B cell (primary cell): ENCODE results near the gene CXCL13. TPM values are rescaled to one million over a fixed set of nuclear protein-coding genes. Genes with fewer than 3 reads are reported as not detected.

ENCODE experiments used
- ATAC-seq: fragments of 200-7000 bp; cut with Tn5 transposase; one replicate; pipeline ENCODE4 v1.10.0; 2021; ENCODE audit warnings: low read depth, mild to moderate bottlenecking, moderate number of reproducible peaks, moderate library complexity
- CTCF ChIA-PET: fragments of 350-600 bp; sonication (Branson Sonifier 250); formaldehyde crosslinking; loops from one replicate; lab custom pipeline; 2021; ENCODE audit warnings: antibody characterized with exemption, inconsistent platforms; lab: Charles Lee
- POLR2A ChIA-PET: fragments of 350-600 bp; sonication (Branson Sonifier 250); formaldehyde crosslinking; loops from one replicate; lab custom pipeline; 2021; ENCODE audit warnings: antibody characterized with exemption; lab: Charles Lee
- DNase-seq: peaks from one replicate; pipeline ENCODE4 v3.0.0; 2013
- H2AFZ ChIP-seq: 2 replicates; pipeline ENCODE4 v1.6.1; 2012; ENCODE audit warnings: mild to moderate bottlenecking, low read depth, low read length; ENCODE audit not compliant: insufficient read depth, poor library complexity, severe bottlenecking
- H3K27ac ChIP-seq, 2 donors: 1 replicate in 1 of 2; 2 replicates in 1 of 2; pipeline ENCODE4 v1.5.1; 2012 to 2013; ENCODE audit warnings: low read length in 2 of 2, mild to moderate bottlenecking in 2 of 2, moderate library complexity in 1 of 2
- H3K27me3 ChIP-seq, 4 experiments: fragments of 200-600 bp in 1 of 4; sonication (generic) in 1 of 4; replicated peaks in 1 of 4; 1 replicate in 2 of 4; 2 replicates in 2 of 4; pipeline versions ENCODE4 v1.6.1 to v1.7.0; 2013 to 2016; ENCODE audit warnings: low read length in 3 of 4, mild to moderate bottlenecking in 2 of 4, mixed read lengths in 1 of 4, moderate library complexity in 1 of 4; ENCODE audit not compliant: insufficient read depth in 4 of 4, control insufficient read depth in 3 of 4; ENCODE audit errors: control extremely low read depth in 1 of 4
- H3K36me3 ChIP-seq, 2 experiments: replicated peaks in 1 of 2; 1 replicate in 1 of 2; 2 replicates in 1 of 2; pipeline versions ENCODE4 v1.6.1 to v1.7.1; 2013; ENCODE audit warnings: low read length in 1 of 2; ENCODE audit not compliant: insufficient read depth in 2 of 2, control insufficient read depth in 1 of 2; ENCODE audit errors: control extremely low read depth in 1 of 2, extremely low read depth in 1 of 2
- H3K4me1 ChIP-seq, 2 donors: fragments of 200-600 bp in 1 of 2; sonication (generic) in 1 of 2; 1 replicate in 1 of 2; 2 replicates in 1 of 2; pipeline versions ENCODE4 v1.5.1 to v1.6.1; 2013 to 2017; ENCODE audit warnings: low read length in 2 of 2; ENCODE audit not compliant: control insufficient read depth in 2 of 2, insufficient read depth in 2 of 2
- H3K4me2 ChIP-seq: replicated peaks from 2 replicates; pipeline ENCODE3; 2012; ENCODE audit warnings: mild to moderate bottlenecking, low read depth, low read length; ENCODE audit not compliant: poor library complexity, severe bottlenecking
- H3K4me3 ChIP-seq, 5 experiments: fragments of 200-600 bp in 1 of 5; sonication (generic) in 1 of 5; 1 replicate in 3 of 5; 2 replicates in 2 of 5; pipeline versions ENCODE4 v1.5.1 to v1.7.0; 2011 to 2016; ENCODE audit warnings: low read length in 4 of 5, mild to moderate bottlenecking in 4 of 5, low read depth in 2 of 5, control low read depth in 1 of 5, moderate library complexity in 1 of 5; ENCODE audit not compliant: insufficient read depth in 1 of 5; ENCODE audit errors: control extremely low read depth in 1 of 5, extremely low read depth in 1 of 5
- H3K79me2 ChIP-seq: fragments of 200-600 bp; sonication (generic); one replicate; pipeline ENCODE4 v1.6.0; 2016; ENCODE audit warnings: low read length; ENCODE audit not compliant: control insufficient read depth, insufficient read depth
- H3K9ac ChIP-seq: fragments of 200-600 bp; sonication (generic); 2 replicates; pipeline ENCODE4 v1.6.1; 2017; ENCODE audit warnings: mild to moderate bottlenecking, low read length, moderate library complexity
- H3K9me3 ChIP-seq, 3 donors: one replicate each; pipeline versions ENCODE4 v1.6.1 to v1.7.1; 2013; ENCODE audit warnings: low read length in 2 of 3; ENCODE audit not compliant: control insufficient read depth in 2 of 3, insufficient read depth in 1 of 3; ENCODE audit errors: control extremely low read depth in 1 of 3
- H4K20me1 ChIP-seq: 2 replicates; pipeline ENCODE4 v1.6.0; 2012; ENCODE audit warnings: mild to moderate bottlenecking, low read length; ENCODE audit not compliant: insufficient read depth, control insufficient read depth, poor library complexity, severe bottlenecking
- H3K27ac Mint-ChIP-seq: one replicate; pipeline ENCODE4 v1.8.0; 2021; ENCODE audit warnings: mixed read lengths
- H3K27me3 Mint-ChIP-seq: one replicate; pipeline ENCODE4 v1.8.0; 2021; ENCODE audit warnings: mixed read lengths
- H3K4me1 Mint-ChIP-seq: one replicate; pipeline ENCODE4 v1.8.0; 2021; ENCODE audit warnings: mixed read lengths
- H3K4me3 Mint-ChIP-seq: one replicate; pipeline ENCODE4 v1.8.0; 2021; ENCODE audit warnings: mixed read lengths
- H3K9me3 Mint-ChIP-seq: one replicate; pipeline ENCODE4 v1.8.0; 2022; ENCODE audit warnings: mixed read lengths; ENCODE audit not compliant: insufficient read depth
- EZH2 ChIP-seq: IDR thresholded peaks from 2 replicates; pipeline ENCODE4 v1.6.1; 2012; ENCODE audit warnings: borderline replicate concordance, low read depth, mild to moderate bottlenecking, moderate library complexity, low read length; ENCODE audit not compliant: insufficient read depth, poor library complexity, severe bottlenecking
- WGBS: methylation state at CpG from one replicate; pipeline ENCODE4 v1.1.5; 2013; ENCODE audit warnings: missing lambda C conversion rate; ENCODE audit not compliant: insufficient coverage; 5-methylcytosine and 5-hydroxymethylcytosine counted together
- intact Hi-C: fragments of 100-400 bp; cut with micrococcal nuclease; formaldehyde crosslinking; loops from one replicate; pipeline ENCODE4 v1.10.0; 2022
- polyA plus RNA-seq: library from polyadenylated mRNA; depleted of rRNA; stranded (reverse); fragments of >200 nt; gene quantifications from 2 replicates; pipeline ENCODE4 v1.2.3, GENCODE V29; 2012
- total RNA-seq, 2 donors: library from RNA; stranded (reverse); fragments of 120-200 nt in 1 of 2; gene quantifications; 1 replicate in 1 of 2; 2 replicates in 1 of 2; pipeline versions ENCODE4 v1.2.3 to v1.2.4, GENCODE V29; 2013 to 2022
- TF ChIP-seq, protein P1 (sequence below): fragments of 200-600 bp; IDR thresholded peaks from one replicate; pipeline ENCODE4 v1.8.0; 2022; ENCODE audit warnings: antibody characterized with exemption, mild to moderate bottlenecking

The CXCL13 gene
- total and polyA plus RNA-seq, 2 donors (not counting 1 experiment from before 2014, with no cell fraction given): not detected

DNA sequence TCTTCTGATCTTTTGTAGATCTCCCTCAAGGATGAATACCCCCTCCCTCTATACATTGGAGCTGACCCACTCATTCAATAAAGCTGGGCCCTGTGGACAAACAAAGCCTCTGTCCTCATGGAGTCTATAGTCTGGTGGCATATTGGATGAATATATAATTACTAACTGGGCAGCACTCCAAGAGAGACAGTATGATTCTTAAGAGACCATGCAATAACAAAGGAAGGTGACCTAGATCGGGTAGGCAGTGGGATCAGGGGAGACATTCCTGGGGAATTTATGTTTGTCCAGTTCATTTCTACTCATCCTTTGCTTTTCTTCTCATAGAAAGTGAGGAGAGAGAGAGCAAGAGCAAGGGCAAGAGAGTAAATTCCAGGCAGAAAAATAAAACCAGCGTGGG, 23.5 kb upstream of the CXCL13 start:
- no peaks in the 10 kb centered on the region for H3K79me2 ChIP-seq
- H3K4me1 Mint-ChIP-seq: peaks cover 14% of the 10 kb centered on the region
- H3K27me3 ChIP-seq: peaks cover 0 to 6% (median 0%) of the 10 kb centered on the region in 4 experiments
- H3K4me3 Mint-ChIP-seq: no peak overlapping the region
- POLR2A ChIA-PET: no interaction called here
- H4K20me1 ChIP-seq: no peaks in the 10 kb centered on the region
- no peaks in the 10 kb centered on the region for H3K36me3 ChIP-seq
- DNase-seq: no peak
- H3K27ac Mint-ChIP-seq: no peak overlapping the region
- intact Hi-C loops: no loop called here
- TF ChIP-seq EZH2: no peak
- TF ChIP-seq, protein P1, sequence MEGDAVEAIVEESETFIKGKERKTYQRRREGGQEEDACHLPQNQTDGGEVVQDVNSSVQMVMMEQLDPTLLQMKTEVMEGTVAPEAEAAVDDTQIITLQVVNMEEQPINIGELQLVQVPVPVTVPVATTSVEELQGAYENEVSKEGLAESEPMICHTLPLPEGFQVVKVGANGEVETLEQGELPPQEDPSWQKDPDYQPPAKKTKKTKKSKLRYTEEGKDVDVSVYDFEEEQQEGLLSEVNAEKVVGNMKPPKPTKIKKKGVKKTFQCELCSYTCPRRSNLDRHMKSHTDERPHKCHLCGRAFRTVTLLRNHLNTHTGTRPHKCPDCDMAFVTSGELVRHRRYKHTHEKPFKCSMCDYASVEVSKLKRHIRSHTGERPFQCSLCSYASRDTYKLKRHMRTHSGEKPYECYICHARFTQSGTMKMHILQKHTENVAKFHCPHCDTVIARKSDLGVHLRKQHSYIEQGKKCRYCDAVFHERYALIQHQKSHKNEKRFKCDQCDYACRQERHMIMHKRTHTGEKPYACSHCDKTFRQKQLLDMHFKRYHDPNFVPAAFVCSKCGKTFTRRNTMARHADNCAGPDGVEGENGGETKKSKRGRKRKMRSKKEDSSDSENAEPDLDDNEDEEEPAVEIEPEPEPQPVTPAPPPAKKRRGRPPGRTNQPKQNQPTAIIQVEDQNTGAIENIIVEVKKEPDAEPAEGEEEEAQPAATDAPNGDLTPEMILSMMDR: no peak
- 100% methylated on average over 1 of the region's 2 CpGs for WGBS
- CTCF ChIA-PET: no interaction called here
- H3K4me3 ChIP-seq: no peak overlapping the region
- no peak overlapping the region for H3K4me2 ChIP-seq
- no peak overlapping the region for H3K9ac ChIP-seq
- H3K9me3 Mint-ChIP-seq: no peaks in the 10 kb centered on the region
- peaks cover 10 to 11% of the 10 kb centered on the region in 2 donors for H3K4me1 ChIP-seq
- ATAC-seq: no peak
- peaks cover 7% of the 10 kb centered on the region for H3K27me3 Mint-ChIP-seq
- H3K27ac ChIP-seq: no peak overlapping the region
- H2AFZ ChIP-seq: no peak overlapping the region
- H3K9me3 ChIP-seq: no peaks in the 10 kb centered on the region

DNA sequence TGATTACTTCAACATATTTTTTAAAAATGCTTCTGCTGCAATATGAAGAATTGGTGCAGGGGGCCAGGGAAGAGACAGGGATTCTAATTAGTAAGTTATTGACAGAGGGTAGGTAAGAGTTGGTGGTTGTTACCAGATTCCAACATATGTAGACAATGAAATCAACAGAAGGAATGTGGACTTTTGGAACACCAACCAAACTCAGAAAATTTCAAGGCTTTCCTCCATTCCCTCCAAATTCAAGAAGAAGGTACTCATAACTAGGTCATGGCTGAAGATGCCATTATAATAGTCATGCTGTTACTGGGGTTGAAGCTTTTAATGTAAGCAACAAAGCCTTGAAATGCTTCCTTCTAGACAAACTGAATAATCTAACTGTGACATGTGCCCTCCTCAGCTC, 22.9 kb upstream of the CXCL13 start:
- no peak overlapping the region for H3K4me3 ChIP-seq
- DNase-seq (no peak), ATAC-seq (no peak)
- H4K20me1 ChIP-seq: no peaks in the 10 kb centered on the region
- H2AFZ ChIP-seq: no peak overlapping the region
- CTCF ChIA-PET: interaction anchor here (0.6 kb wide), 1 partner anchor 128 kb away, joined by 3 read pairs; no protein-coding TSS in a partner anchor
- H3K4me1 Mint-ChIP-seq: peaks cover 19% of the 10 kb centered on the region
- TF ChIP-seq EZH2: no peak
- TF ChIP-seq, protein P1: no peak
- H3K4me1 ChIP-seq: peaks cover 12 to 13% of the 10 kb centered on the region in 2 donors
- H3K4me2 ChIP-seq: no peak overlapping the region
- H3K4me3 Mint-ChIP-seq: no peak overlapping the region
- H3K9me3 Mint-ChIP-seq: no peaks in the 10 kb centered on the region
- no peak overlapping the region for H3K27ac Mint-ChIP-seq
- intact Hi-C loops: no loop called here
- H3K9ac ChIP-seq: no peak overlapping the region
- H3K36me3 ChIP-seq: no peaks in the 10 kb centered on the region
- peaks cover 7% of the 10 kb centered on the region for H3K27me3 Mint-ChIP-seq
- peaks cover 0 to 6% (median 0%) of the 10 kb centered on the region in 4 experiments for H3K27me3 ChIP-seq
- H3K27ac ChIP-seq: no peak overlapping the region
- POLR2A ChIA-PET: no interaction called here
- H3K79me2 ChIP-seq: no peaks in the 10 kb centered on the region
- H3K9me3 ChIP-seq: no peaks in the 10 kb centered on the region
